ENCODE data around the gene CHMP6. TPM values are rescaled to one million over a fixed set of nuclear protein-coding genes. Genes with fewer than 3 reads are reported as not detected.

Gene CHMP6
- total and polyA plus RNA-seq, 7 donors: 15.7 to 40.4 (median 28.2) TPM

DNA sequence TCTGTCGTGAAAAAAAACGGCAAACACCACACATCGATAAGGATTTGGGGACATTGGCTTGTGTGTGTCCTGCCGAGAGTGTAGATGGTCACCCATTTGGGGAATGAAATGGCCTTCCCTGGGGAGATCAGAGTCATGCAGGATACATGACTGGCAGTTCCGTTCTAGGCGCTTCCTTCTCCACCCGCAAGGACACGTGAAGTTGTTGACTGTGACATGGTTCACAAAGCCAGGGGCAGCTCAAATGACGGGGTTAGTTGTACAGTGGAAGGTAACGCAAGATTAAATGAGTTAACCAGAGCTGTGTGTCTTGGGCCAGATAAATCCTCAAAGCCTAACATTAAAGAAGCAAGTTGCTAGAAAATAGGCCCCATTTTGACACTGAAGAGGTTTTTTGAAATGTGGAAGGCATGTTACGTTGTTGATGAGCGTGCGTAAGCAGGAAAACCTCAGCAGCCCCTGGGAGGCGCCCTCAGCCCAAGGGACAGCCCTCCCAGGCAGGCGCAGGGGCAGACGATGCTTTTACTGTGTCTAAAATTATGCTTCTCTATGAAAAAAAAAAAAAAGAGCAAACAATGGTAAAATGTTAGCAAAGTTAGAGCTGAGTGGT is 35.9 kb upstream of the CHMP6 start:
- WGBS, 2 donors: 81 to 94% methylated on average over 16 of the region's 16 CpGs
- peaks cover 0 to 16% (median 2%) of the 10 kb centered on the region in 4 donors for H3K36me3 ChIP-seq
- H3K9me3 ChIP-seq: no peaks in the 10 kb centered on the region
- no peak overlapping the region for H3K4me3 ChIP-seq
- peak overlapping the region in 1 of 4 donors; percentile 22 for H3K27ac ChIP-seq
- TF ChIP-seq POLR2A (IDR thresholded peaks at IDR 0.05) (no peak), EP300 (IDR thresholded peaks at IDR 0.05) (no peak), POLR2AphosphoS5 (IDR thresholded peaks at IDR 0.05) (no peak)
- TF ChIP-seq, protein P1, sequence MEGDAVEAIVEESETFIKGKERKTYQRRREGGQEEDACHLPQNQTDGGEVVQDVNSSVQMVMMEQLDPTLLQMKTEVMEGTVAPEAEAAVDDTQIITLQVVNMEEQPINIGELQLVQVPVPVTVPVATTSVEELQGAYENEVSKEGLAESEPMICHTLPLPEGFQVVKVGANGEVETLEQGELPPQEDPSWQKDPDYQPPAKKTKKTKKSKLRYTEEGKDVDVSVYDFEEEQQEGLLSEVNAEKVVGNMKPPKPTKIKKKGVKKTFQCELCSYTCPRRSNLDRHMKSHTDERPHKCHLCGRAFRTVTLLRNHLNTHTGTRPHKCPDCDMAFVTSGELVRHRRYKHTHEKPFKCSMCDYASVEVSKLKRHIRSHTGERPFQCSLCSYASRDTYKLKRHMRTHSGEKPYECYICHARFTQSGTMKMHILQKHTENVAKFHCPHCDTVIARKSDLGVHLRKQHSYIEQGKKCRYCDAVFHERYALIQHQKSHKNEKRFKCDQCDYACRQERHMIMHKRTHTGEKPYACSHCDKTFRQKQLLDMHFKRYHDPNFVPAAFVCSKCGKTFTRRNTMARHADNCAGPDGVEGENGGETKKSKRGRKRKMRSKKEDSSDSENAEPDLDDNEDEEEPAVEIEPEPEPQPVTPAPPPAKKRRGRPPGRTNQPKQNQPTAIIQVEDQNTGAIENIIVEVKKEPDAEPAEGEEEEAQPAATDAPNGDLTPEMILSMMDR (IDR thresholded peaks at IDR 0.05): no peak
- peaks cover 0 to 25% (median 23%) of the 10 kb centered on the region in 4 donors for H3K4me1 ChIP-seq
- intact Hi-C loops (cut with DNase I): loop anchor here (5.0 kb wide), 1 partner anchor 183 kb away; no protein-coding TSS in a partner anchor
- DNase-seq: peak; percentile 46
- H3K27me3 ChIP-seq: no peaks in the 10 kb centered on the region

DNA sequence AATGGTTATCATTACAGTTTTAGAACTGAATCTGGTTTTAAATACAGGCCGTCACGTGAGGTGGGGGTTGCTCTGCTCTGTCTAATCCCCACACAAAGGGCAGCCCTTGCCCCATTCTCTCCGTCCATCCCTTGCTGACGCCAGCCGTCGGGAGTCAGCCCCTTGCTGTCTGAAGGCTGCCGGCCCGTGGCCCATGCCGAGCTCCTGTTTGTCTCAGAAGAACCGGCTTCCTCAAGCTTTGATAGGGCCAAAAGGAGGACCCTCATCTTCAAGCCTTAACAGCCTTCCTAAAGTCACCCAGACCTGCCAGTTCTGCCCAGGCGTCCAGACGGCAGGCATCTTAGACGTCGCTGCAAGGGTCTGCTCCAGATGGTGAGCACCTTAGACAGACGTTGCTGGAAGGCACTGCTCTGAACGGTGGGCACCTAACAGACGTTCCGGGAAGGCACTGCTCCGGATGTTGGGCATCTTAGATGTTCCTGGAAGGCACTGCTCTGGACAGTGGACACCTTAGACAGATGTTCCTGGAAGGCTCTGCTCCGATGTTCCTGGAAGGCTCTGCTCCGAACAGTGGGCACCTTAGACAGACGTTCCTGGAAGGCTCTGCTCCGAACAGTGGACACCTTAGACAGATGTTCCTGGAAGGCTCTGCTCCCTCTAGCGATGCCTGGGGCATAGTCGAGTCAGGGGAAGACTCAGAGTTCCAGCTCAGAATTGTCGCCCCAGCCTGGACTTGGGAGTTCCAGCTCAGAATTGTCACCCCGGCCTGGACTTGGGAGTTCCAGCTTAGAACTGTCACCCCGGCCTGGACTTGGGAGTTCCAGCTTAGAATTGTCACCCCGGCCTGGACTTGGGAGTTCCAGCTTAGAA is 35.1 kb upstream of the CHMP6 start:
- Histone ChIP-seq H3K27ac (peak overlapping the region in 2 of 4 donors; percentile 21 to 22), H3K27me3 (no peaks in the 10 kb centered on the region), H3K4me3 (no peak overlapping the region), H3K4me1 (peaks cover 0 to 33% (median 31%) of the 10 kb centered on the region in 4 donors), H3K9me3 (no peaks in the 10 kb centered on the region), H3K36me3 (peaks cover 0 to 9% (median 2%) of the 10 kb centered on the region in 4 donors)
- WGBS, 2 donors: 92% methylated on average over 28 of the region's 29 CpGs
- intact Hi-C loops (cut with DNase I): loop anchor here (5.0 kb wide), 1 partner anchor 184 kb away; no protein-coding TSS in a partner anchor
- TF ChIP-seq POLR2AphosphoS5 (IDR thresholded peaks at IDR 0.05) (no peak), EP300 (IDR thresholded peaks at IDR 0.05) (no peak), POLR2A (IDR thresholded peaks at IDR 0.05) (no peak)
- TF ChIP-seq, protein P1 (IDR thresholded peaks at IDR 0.05): no peak
- peak; percentile 66 for DNase-seq

DNA sequence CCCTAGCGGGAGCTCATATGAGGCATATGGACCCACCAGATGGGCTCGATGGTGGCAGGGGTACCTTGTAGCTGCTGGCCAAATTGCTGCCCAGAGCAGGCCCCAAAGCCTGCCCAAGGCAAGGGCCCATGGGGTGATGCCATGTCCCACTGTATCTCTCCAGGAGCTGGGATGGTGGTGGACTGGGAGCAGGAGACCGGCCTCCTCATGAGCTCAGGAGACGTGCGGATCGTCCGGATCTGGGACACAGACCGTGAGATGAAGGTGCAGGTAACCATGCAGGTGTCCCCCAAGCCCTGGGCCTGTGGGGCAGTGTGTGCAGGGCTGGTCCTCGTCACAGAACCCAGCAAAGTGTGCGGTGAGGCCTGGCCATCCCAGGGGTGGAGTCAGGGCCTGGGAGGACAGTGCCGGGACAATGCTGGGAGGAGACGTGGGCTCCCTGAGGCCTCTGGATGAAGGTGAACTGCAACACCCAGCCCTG is 34.1 kb upstream of the CHMP6 start:
- no peak for TF ChIP-seq POLR2A (IDR thresholded peaks at IDR 0.05)
- peaks cover 0 to 1% (median 0%) of the 10 kb centered on the region in 4 donors for H3K36me3 ChIP-seq

DNA sequence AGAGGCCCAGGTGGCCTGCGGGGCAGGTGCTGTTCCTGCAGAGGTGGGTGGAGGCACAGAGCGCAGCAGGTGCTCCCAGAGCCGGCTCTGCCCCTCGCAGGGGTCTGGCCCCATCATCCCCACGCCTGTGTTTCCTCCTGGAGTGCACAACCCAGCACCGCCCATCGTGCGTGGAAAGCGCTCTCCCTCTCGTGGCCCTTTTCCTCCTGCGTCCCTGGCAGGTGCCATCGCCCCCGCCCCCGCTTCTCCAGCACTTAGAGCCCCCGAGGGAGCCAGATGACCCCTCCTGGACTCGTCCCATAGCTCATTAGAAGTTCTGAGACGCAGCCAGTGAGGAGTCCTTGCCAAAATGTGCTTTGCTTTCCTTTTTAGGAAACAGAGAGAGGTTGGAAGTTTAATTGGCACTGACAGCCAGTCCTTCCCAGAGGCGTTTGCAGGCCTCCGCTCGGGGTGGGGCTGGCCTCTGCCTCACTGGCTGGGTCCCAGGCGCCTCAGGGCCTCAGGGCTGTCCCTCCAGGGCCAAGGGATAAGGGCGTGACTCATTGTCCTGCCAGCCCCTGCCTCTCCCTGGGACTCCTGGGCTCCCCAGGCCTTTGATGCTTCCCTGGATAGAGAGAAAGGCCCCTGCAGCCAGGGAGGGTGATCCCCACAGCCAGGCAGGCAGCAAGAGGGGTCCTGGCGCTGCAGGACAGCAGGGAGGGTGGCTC is 32.2 kb upstream of the CHMP6 start:
- peaks cover 0 to 46% (median 44%) of the 10 kb centered on the region in 4 donors for H3K4me1 ChIP-seq
- intact Hi-C loops (cut with DNase I): loop anchor here (2.0 to 10.0 kb wide), 3 partner anchors 17 to 505 kb away; no protein-coding TSS in a partner anchor
- H3K9me3 ChIP-seq: no peaks in the 10 kb centered on the region
- peak overlapping the region in 1 of 4 donors; percentile 6 for H3K4me3 ChIP-seq
- WGBS, 2 donors: 63 to 67% methylated on average over 23 of the region's 23 CpGs
- DNase-seq: peak; percentile 98
- peaks cover 0 to 9% (median 2%) of the 10 kb centered on the region in 4 donors for H3K36me3 ChIP-seq
- H3K27ac ChIP-seq: peak overlapping the region; percentile 91 to 93 (median 91)
- TF ChIP-seq, protein P1 (IDR thresholded peaks at IDR 0.05): no peak
- peak; percentile 67 to 88 (median 80) for TF ChIP-seq POLR2AphosphoS5 (IDR thresholded peaks at IDR 0.05)
- no peak for TF ChIP-seq POLR2A (IDR thresholded peaks at IDR 0.05)
- peak in 3 of 4 donors; percentile 53 to 85 (median 77) for TF ChIP-seq EP300 (IDR thresholded peaks at IDR 0.05)
- H3K27me3 ChIP-seq: no peaks in the 10 kb centered on the region

More for the DNA sequence above, 34.1 kb upstream of the CHMP6 start:
- 96 to 97% methylated on average over 12 of the region's 12 CpGs for WGBS, 2 donors
- no peaks in the 10 kb centered on the region for H3K9me3 ChIP-seq
- peaks cover 0 to 42% (median 40%) of the 10 kb centered on the region in 4 donors for H3K4me1 ChIP-seq
- intact Hi-C loops (cut with DNase I): loop anchor here (5.0 kb wide), 1 partner anchor 185 kb away; no protein-coding TSS in a partner anchor
- H3K27me3 ChIP-seq: no peaks in the 10 kb centered on the region
- peak; percentile 64 for DNase-seq
- peak overlapping the region in 3 of 4 donors; percentile 91 to 93 (median 91) for H3K27ac ChIP-seq
- H3K4me3 ChIP-seq: no peak overlapping the region
